Esophagus squamous epithelium (tissue), 5 donors: ENCODE data around the gene FAM167B. TPM values are rescaled to one million over a fixed set of nuclear protein-coding genes. Genes with fewer than 3 reads are reported as not detected.
A peak's percentile ranks its signal among the peaks of the same experiment; 100 is the strongest.
"Not testable (repeated sequence)": the region's sequence is repeated elsewhere in the genome, so short reads cannot be mapped to it uniquely, and the experiment has no call there.

Experiments
- DNase-seq: peaks from one replicate; lab custom pipeline; 2025; lab: John Stamatoyannopoulos, UW
- H3K27ac ChIP-seq, 4 donors: fragments of 200-600 bp; sonication (generic); one replicate each; pipeline ENCODE4 v1.5.1; 2016 to 2019; ENCODE audit warnings: mild to moderate bottlenecking in 1 of 4
- H3K27me3 ChIP-seq, 4 donors: fragments of 200-600 bp; sonication (generic); 1 replicate in 3 of 4; 2 replicates in 1 of 4; pipeline versions ENCODE4 v1.5.1 to v1.6.0; 2017 to 2021; ENCODE audit warnings: antibody characterized with exemption in 1 of 4
- H3K36me3 ChIP-seq, 3 donors: fragments of 200-600 bp; sonication (generic); one replicate each; pipeline ENCODE4 v1.5.1; 2016 to 2019
- H3K4me1 ChIP-seq, 3 donors: fragments of 200-600 bp; sonication (generic); one replicate each; pipeline ENCODE4 v1.5.1; 2017 to 2019
- H3K4me3 ChIP-seq, 4 donors: fragments of 200-600 bp; sonication (generic); 1 replicate in 3 of 4; 2 replicates in 1 of 4; pipeline ENCODE4 v1.5.1; 2016 to 2019; ENCODE audit warnings: mild to moderate bottlenecking in 2 of 4, moderate library complexity in 1 of 4
- H3K9me3 ChIP-seq, 3 donors: fragments of 200-600 bp; sonication (generic); one replicate each; pipeline ENCODE4 v1.5.1; 2016 to 2019
- POLR2A ChIP-seq, 4 donors: fragments of 450-650 bp; IDR thresholded peaks; one replicate each; pipeline ENCODE4 v1.6.1; 2017; ENCODE audit warnings: antibody characterized with exemption in 4 of 4, mild to moderate bottlenecking in 4 of 4, moderate library complexity in 3 of 4
- WGBS, 2 donors: methylation state at CpG; one replicate each; pipeline ENCODE4 v1.1.5; 2018; 5-methylcytosine and 5-hydroxymethylcytosine counted together
- intact Hi-C: fragments of 100-400 bp; cut with DNase I; formaldehyde crosslinking; loops from one replicate; pipeline ENCODE4 v1.15.0; 2022
- total RNA-seq, 4 donors: library from RNA; depleted of rRNA; stranded (reverse); fragments of >200 nt; gene quantifications; one replicate each; pipeline ENCODE4 v1.1.0, GENCODE V29; 2016
- TF ChIP-seq, protein P1 (sequence below), 6 experiments: fragments of 450-650 bp in 4 of 6; fragments of 200-600 bp in 2 of 6; sonication (generic) in 2 of 6; IDR thresholded peaks; one replicate each; pipeline ENCODE4 v1.5.1; 2016 to 2019; ENCODE audit warnings: antibody characterized with exemption in 6 of 6, mild to moderate bottlenecking in 4 of 6, moderate library complexity in 4 of 6
- donor health status: DM: yes; HTN: yes; CAD: no.

Gene FAM167B
- total RNA-seq, 4 donors from 2014 or later = 1.7 to 5.5 TPM; not detected in 2

DNA sequence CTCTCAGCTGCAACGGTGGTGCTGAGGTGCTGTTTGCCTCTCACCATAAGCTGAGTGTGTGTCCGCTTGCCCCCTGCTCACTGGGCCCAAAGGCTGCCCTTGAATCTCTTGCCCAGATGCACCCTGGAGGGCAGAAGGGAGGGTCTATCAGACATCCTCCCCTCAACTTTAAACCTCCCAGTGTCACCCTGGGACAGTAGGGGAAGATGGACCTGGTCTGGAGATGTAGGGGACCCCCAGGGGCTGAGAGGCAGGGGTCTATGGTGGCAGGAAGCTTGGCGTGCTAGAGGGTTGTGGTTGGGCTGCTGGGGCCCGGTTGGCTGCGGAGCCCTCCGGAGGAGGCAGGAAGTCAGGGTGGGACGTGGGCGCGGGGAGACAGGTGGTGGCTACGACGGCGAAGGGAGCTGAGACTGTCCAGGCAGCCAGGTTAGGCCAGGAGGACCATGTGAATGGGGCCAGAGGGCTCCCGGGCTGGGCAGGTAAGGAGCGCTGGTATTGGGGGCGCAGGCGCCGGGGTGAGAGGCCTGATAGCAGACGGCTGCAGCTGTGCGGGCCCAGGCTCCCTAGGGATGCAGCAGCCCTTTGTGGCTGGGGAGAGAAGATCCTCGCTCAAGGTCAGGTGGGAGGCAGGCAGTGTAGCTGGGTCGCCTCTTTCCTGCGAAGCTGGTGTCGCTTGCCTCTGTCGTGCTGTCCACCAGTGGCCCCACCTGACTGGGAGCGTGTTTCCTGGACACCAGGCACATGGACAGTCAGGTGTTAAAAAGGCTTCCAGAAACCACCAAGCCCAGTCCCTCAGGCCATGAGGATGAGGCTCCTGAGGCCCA, 4.1 kb downstream of the FAM167B start, which contains the start of gene LCK:
LCK (plus strand) TSS at position 373 of the 824 bp plus-strand sequence. CDS start 23,065 bp downstream, outside the sequence.
- Histone ChIP-seq H3K27ac (peak within 1 kb of the TSS; percentile 66 to 88 (median 74)), H3K27me3 (no peaks in the 10 kb centered on the region), H3K9me3 (no peaks in the 10 kb centered on the region), H3K4me1 (peaks cover 5 to 56% (median 32%) of the 10 kb centered on the region in 3 donors), H3K4me3 (peak within 1 kb of the TSS; percentile 9 to 49 (median 28)), H3K36me3 (no peaks in the 10 kb centered on the region)
- 76 to 77% methylated on average over 6 to 19 of the region's 25 CpGs for WGBS, 2 donors
- intact Hi-C loops = no loop called here
- DNase-seq = no peak
- TF ChIP-seq, protein P1, sequence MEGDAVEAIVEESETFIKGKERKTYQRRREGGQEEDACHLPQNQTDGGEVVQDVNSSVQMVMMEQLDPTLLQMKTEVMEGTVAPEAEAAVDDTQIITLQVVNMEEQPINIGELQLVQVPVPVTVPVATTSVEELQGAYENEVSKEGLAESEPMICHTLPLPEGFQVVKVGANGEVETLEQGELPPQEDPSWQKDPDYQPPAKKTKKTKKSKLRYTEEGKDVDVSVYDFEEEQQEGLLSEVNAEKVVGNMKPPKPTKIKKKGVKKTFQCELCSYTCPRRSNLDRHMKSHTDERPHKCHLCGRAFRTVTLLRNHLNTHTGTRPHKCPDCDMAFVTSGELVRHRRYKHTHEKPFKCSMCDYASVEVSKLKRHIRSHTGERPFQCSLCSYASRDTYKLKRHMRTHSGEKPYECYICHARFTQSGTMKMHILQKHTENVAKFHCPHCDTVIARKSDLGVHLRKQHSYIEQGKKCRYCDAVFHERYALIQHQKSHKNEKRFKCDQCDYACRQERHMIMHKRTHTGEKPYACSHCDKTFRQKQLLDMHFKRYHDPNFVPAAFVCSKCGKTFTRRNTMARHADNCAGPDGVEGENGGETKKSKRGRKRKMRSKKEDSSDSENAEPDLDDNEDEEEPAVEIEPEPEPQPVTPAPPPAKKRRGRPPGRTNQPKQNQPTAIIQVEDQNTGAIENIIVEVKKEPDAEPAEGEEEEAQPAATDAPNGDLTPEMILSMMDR (IDR thresholded peaks at IDR 0.05) = no peak
- TF ChIP-seq POLR2A (IDR thresholded peaks at IDR 0.05) = no peak

- intact Hi-C loops = no loop called here
- WGBS, 2 donors = 72 to 77% methylated on average over 9 to 10 of the region's 10 CpGs
- Histone ChIP-seq H3K27ac (peak overlapping the region in 1 of 4 donors; percentile 3), H3K4me3 (peak overlapping the region in 1 of 4 donors; percentile 2), H3K36me3 (no peaks in the 10 kb centered on the region), H3K27me3 (no peaks in the 10 kb centered on the region), H3K9me3 (no peaks in the 10 kb centered on the region), H3K4me1 (peaks cover 0 to 16% (median 4%) of the 10 kb centered on the region in 3 donors)
- no peak for DNase-seq
- no peak for TF ChIP-seq POLR2A (IDR thresholded peaks at IDR 0.05)
- TF ChIP-seq, protein P1 (IDR thresholded peaks at IDR 0.05) = no peak
Observed at GRCh38 chr1:32255072-32256071, 8.3 kb downstream of the FAM167B start.

GRCh38 chr1:32256473-32257226, 9.6 kb downstream of the FAM167B start:
- Histone ChIP-seq H3K9me3 (no peaks in the 10 kb centered on the region), H3K4me1 (peaks cover 0 to 3% (median 0%) of the 10 kb centered on the region in 3 donors), H3K27me3 (no peaks in the 10 kb centered on the region), H3K36me3 (no peaks in the 10 kb centered on the region), H3K4me3 (no peak overlapping the region), H3K27ac (no peak overlapping the region)
- TF ChIP-seq, protein P1 (IDR thresholded peaks at IDR 0.05) = no peak
- no peak for TF ChIP-seq POLR2A (IDR thresholded peaks at IDR 0.05)
- intact Hi-C loops = no loop called here
- no peak for DNase-seq
- 69 to 74% methylated on average over 9 of the region's 9 CpGs for WGBS, 2 donors

DNA sequence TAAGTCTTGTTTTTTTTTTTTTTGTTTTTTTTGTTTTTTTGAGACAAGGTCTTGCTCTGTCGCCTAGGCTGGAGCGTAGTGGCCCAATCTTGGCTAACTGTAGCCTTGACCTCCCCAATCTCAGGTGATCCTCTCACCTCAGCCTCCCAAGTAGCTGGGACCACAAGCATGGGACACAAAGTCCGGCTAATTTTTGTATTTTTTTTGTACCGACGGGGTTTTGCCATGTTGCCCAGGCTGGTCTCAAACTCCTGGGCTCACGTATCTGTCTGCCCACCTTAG, 10.1 kb downstream of the FAM167B start:
- Histone ChIP-seq H3K36me3 (no peaks in the 10 kb centered on the region), H3K27me3 (no peaks in the 10 kb centered on the region), H3K9me3 (no peaks in the 10 kb centered on the region), H3K27ac (no peak overlapping the region), H3K4me1 (no peaks in the 10 kb centered on the region), H3K4me3 (no peak overlapping the region)
- WGBS, 2 donors = 84 to 94% methylated on average over 4 to 5 of the region's 6 CpGs
- DNase-seq = no peak
- intact Hi-C loops = no loop called here
- TF ChIP-seq POLR2A (IDR thresholded peaks at IDR 0.05) = no peak
- TF ChIP-seq, protein P1 (IDR thresholded peaks at IDR 0.05) = no peak

DNA sequence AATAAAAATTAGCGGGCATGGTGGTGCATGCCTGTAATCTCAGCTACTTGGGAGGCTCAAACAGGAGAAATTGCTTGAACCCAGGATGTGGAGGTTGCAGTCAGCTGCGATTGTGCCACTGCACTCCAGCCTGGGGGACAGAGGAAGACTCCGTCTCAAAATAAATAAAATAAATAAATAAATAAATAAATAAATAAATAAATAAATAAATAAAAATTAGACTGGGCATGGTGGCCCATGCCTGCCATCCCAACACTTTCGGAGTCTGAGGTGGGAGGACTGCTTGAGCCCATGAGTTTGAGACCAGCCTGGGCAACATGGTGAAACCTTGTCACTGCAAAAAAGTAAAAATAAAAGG, 16.2 kb downstream of the FAM167B start:
- DNase-seq, H3K9me3 ChIP-seq, H3K27ac ChIP-seq, H3K36me3 ChIP-seq, H3K27me3 ChIP-seq, H3K4me3 ChIP-seq, intact Hi-C loops: not testable (repeated sequence)
- WGBS, 2 donors = 92 to 96% methylated on average over 4 of the region's 4 CpGs
- peaks cover 0 to 10% (median 0%) of the 10 kb centered on the region in 3 donors for H3K4me1 ChIP-seq
